Endothelial cell of umbilical vein (primary cell): ENCODE data around the gene GANAB. TPM values are rescaled to one million over a fixed set of nuclear protein-coding genes. Genes with fewer than 3 reads are reported as not detected.
A peak's percentile ranks its signal among the peaks of the same experiment; 100 is the strongest.

Experiments used
- BruUV-seq: library from RNA; stranded (reverse); fragments of 400-500 nt; replicated peaks from 2 replicates; lab custom pipeline; 2021; lab: Mats Ljungman, UMichigan
- CTCF ChIA-PET: fragments of 300-600, 350-600 bp; sonication (Branson Sonifier 250); formaldehyde crosslinking; loops from one replicate; lab custom pipeline; 2021; ENCODE audit warnings: antibody characterized with exemption, inconsistent platforms; lab: Charles Lee
- POLR2A ChIA-PET: fragments of 300-600, 350-600 bp; sonication (Branson Sonifier 250); formaldehyde crosslinking; loops from one replicate; lab custom pipeline; 2021; ENCODE audit warnings: antibody characterized with exemption, inconsistent platforms; lab: Charles Lee
- DNase-seq: peaks from one replicate; pipeline ENCODE4 v3.0.0-alpha.2; 2011; ENCODE audit warnings: low read depth, low spot score
- FAIRE-seq: peaks from 2 replicates; lab custom pipeline; 2011; peaks lifted over from hg19 to GRCh38; lab: Jason Lieb, UNC
- H2AFZ ChIP-seq: 2 replicates; pipeline ENCODE4 v1.6.0; 2012; ENCODE audit warnings: low read depth, low read length, control low read depth, inconsistent platforms
- H3K27ac ChIP-seq: 2 replicates; pipeline ENCODE4 v1.5.1; 2011; ENCODE audit warnings: low read depth, mild to moderate bottlenecking, control low read depth, low read length, moderate library complexity; ENCODE audit not compliant: insufficient read depth
- H3K27me3 ChIP-seq, 2 experiments: 2 replicates each; pipeline versions ENCODE4 v1.6.0 to v1.6.1; 2011; ENCODE audit warnings: low read length in 2 of 2, mixed read lengths in 1 of 2; ENCODE audit not compliant: control insufficient read depth in 2 of 2, insufficient read depth in 2 of 2
- H3K36me3 ChIP-seq, 2 experiments: 2 replicates in 1 of 2; 3 replicates in 1 of 2; pipeline ENCODE4 v1.5.1; 2011; ENCODE audit warnings: low read length in 2 of 2, mild to moderate bottlenecking in 1 of 2, moderate library complexity in 1 of 2; ENCODE audit not compliant: control insufficient read depth in 2 of 2, insufficient read depth in 2 of 2; ENCODE audit errors: extremely low read depth in 1 of 2
- H3K4me1 ChIP-seq: 3 replicates; pipeline ENCODE4 v1.5.1; 2011; ENCODE audit warnings: mild to moderate bottlenecking, low read length; ENCODE audit not compliant: control insufficient read depth, insufficient read depth; ENCODE audit errors: extremely low read depth
- H3K4me2 ChIP-seq: 2 replicates; pipeline ENCODE4 v1.6.1; 2011; ENCODE audit warnings: low read length, control low read depth, mixed read lengths; ENCODE audit not compliant: insufficient read depth
- H3K4me3 ChIP-seq, 3 experiments: fragments of 200-600 bp in 1 of 3; sonication (generic), shearing (Covaris generic) in 1 of 3; replicated peaks in 1 of 3; 2 replicates each; pipeline ENCODE4 v1.5.1; 2011 to 2016; ENCODE audit warnings: control low read depth in 3 of 3, low read length in 3 of 3, mild to moderate bottlenecking in 2 of 3, inconsistent platforms in 1 of 3, low read depth in 1 of 3, moderate library complexity in 1 of 3; ENCODE audit not compliant: insufficient read depth in 1 of 3
- H3K79me2 ChIP-seq: 2 replicates; pipeline ENCODE4 v1.6.0; 2012; ENCODE audit warnings: low read length, inconsistent platforms; ENCODE audit not compliant: control insufficient read depth, insufficient read depth
- H3K9ac ChIP-seq: replicated peaks from 2 replicates; pipeline ENCODE3; 2011; ENCODE audit warnings: low read length, control low read depth; ENCODE audit not compliant: insufficient read depth; ENCODE audit errors: extremely low read depth
- H3K9me1 ChIP-seq: replicated peaks from 3 replicates; pipeline ENCODE4 v1.6.0; 2011; ENCODE audit warnings: mild to moderate bottlenecking, low read length; ENCODE audit not compliant: control insufficient read depth, insufficient read depth; ENCODE audit errors: extremely low read depth
- H3K9me3 ChIP-seq: replicated peaks from 2 replicates; pipeline ENCODE4 v1.5.1; 2012; ENCODE audit warnings: low read length, inconsistent platforms; ENCODE audit not compliant: control insufficient read depth, insufficient read depth
- H4K20me1 ChIP-seq: replicated peaks from 2 replicates; pipeline ENCODE3; 2011; ENCODE audit warnings: mild to moderate bottlenecking, low read length; ENCODE audit not compliant: control insufficient read depth, insufficient read depth; ENCODE audit errors: extremely low read depth
- EZH2 ChIP-seq: IDR thresholded peaks from 2 replicates; pipeline ENCODE4 v1.6.1; 2012; ENCODE audit warnings: borderline replicate concordance, low read depth, mild to moderate bottlenecking, moderate library complexity, low read length, inconsistent platforms; ENCODE audit not compliant: severe bottlenecking
- GATA2 ChIP-seq: IDR thresholded peaks from 2 replicates; pipeline ENCODE4 v1.7.0; 2011; ENCODE audit warnings: low read depth, mild to moderate bottlenecking, moderate library complexity, mixed read lengths, low read length; ENCODE audit not compliant: insufficient read length, insufficient read depth
- JUN ChIP-seq: IDR thresholded peaks from 2 replicates; pipeline ENCODE4 v1.6.1; 2011; ENCODE audit warnings: borderline replicate concordance, low read depth; ENCODE audit not compliant: insufficient read length, insufficient read depth
- MAX ChIP-seq: IDR thresholded peaks from 2 replicates; pipeline ENCODE4 v1.6.1; 2011; ENCODE audit not compliant: insufficient read depth, insufficient read length
- MYC ChIP-seq: IDR thresholded peaks from one replicate; pipeline ENCODE4 v1.6.1; 2011; ENCODE audit warnings: mild to moderate bottlenecking, low read depth, low read length
- POLR2A ChIP-seq: IDR thresholded peaks from 2 replicates; pipeline ENCODE4 v1.6.1; 2012; ENCODE audit warnings: low read depth, mild to moderate bottlenecking, control low read depth, low read length
- POLR2AphosphoS5 ChIP-seq: IDR thresholded peaks from 2 replicates; pipeline ENCODE4 v1.6.1; 2012; ENCODE audit warnings: low read depth, mild to moderate bottlenecking, control low read depth, low read length, moderate library complexity; ENCODE audit not compliant: insufficient read depth
- dilution Hi-C: fragments of 300-500 bp; cut with MboI; formaldehyde crosslinking; loops from one replicate; pipeline ENCODE4 v1.15.0; 2019; ENCODE audit warnings: low sequenced_read_pairs; ENCODE audit not compliant: extremely low pct_ligation_motif_present
- intact Hi-C: fragments of 100-400 bp; cut with micrococcal nuclease; formaldehyde crosslinking; loops from one replicate; pipeline ENCODE4 v1.10.0; 2022
- polyA plus RNA-seq, 4 experiments: library from polyadenylated mRNA; depleted of rRNA in 3 of 4; stranded (reverse) in 3 of 4; unstranded in 1 of 4; fragments of >200 nt; gene quantifications; 2 replicates each; pipeline versions ENCODE4 v1.2.1 to v1.2.3, GENCODE V29; 2011 to 2012; ENCODE audit warnings: missing spikeins in 1 of 4
- total RNA-seq: library from RNA; stranded (reverse); gene quantifications from 2 replicates; pipeline ENCODE4 v1.2.3, GENCODE V29; 2021
- TF ChIP-seq, protein P1 (sequence below), 2 donors: IDR thresholded peaks; 1 replicate in 1 of 2; 2 replicates in 1 of 2; pipeline ENCODE4 v1.5.1; 2011; ENCODE audit warnings: low read length in 2 of 2, mild to moderate bottlenecking in 2 of 2, moderate library complexity in 2 of 2, control low read depth in 1 of 2, inconsistent platforms in 1 of 2, low read depth in 1 of 2; ENCODE audit not compliant: insufficient read depth in 1 of 2; ENCODE audit errors: extremely low read depth in 1 of 2

The GANAB gene
- total and polyA plus RNA-seq, 2 donors (not counting 3 experiments of a cell fraction or from before 2014, with no cell fraction given), result 389 to 455 TPM

GRCh38 chr11:62622476-62623089 lies 23.8 kb downstream of the GANAB start:
- peak overlapping the region; percentile 41 for H2AFZ ChIP-seq
- DNase-seq, result no peak

More at GRCh38 chr11:62622476-62623089, 23.8 kb downstream of the GANAB start:
- peaks cover 6% of the 10 kb centered on the region for H3K79me2 ChIP-seq
- CTCF ChIA-PET, result interaction anchor here (0.5 to 2.2 kb wide), 6 partner anchors 10 to 228 kb away, joined by 3 to 30 read pairs (median 6); partner anchors contain the start of genes EML3, ROM1 and TUT1
- TF ChIP-seq POLR2AphosphoS5 (no peak), MYC (no peak), MAX (no peak), GATA2 (no peak), JUN (no peak), EZH2 (no peak), POLR2A (no peak)
- TF ChIP-seq, protein P1, sequence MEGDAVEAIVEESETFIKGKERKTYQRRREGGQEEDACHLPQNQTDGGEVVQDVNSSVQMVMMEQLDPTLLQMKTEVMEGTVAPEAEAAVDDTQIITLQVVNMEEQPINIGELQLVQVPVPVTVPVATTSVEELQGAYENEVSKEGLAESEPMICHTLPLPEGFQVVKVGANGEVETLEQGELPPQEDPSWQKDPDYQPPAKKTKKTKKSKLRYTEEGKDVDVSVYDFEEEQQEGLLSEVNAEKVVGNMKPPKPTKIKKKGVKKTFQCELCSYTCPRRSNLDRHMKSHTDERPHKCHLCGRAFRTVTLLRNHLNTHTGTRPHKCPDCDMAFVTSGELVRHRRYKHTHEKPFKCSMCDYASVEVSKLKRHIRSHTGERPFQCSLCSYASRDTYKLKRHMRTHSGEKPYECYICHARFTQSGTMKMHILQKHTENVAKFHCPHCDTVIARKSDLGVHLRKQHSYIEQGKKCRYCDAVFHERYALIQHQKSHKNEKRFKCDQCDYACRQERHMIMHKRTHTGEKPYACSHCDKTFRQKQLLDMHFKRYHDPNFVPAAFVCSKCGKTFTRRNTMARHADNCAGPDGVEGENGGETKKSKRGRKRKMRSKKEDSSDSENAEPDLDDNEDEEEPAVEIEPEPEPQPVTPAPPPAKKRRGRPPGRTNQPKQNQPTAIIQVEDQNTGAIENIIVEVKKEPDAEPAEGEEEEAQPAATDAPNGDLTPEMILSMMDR (IDR thresholded peaks at IDR 0.05; ENCODE audit: extremely low read depth in 1 of 2, insufficient read depth in 1 of 2, low read depth in 1 of 2, low read length in 2 of 2), result no peak
- peaks cover 8 to 23% of the 10 kb centered on the region in 2 experiments for H3K36me3 ChIP-seq
- no peaks in the 10 kb centered on the region for H3K9me1 ChIP-seq
- intact Hi-C loops, result loop anchor here (1.0 to 2.0 kb wide), 2 partner anchors 24 to 32 kb away; partner anchors contain the start of genes GANAB and TUT1
- H3K27me3 ChIP-seq, result no peaks in the 10 kb centered on the region
- H3K27ac ChIP-seq, result peak overlapping the region; percentile 88
- peak overlapping the region; percentile 65 for H3K9ac ChIP-seq
- TSS peak; percentile 97 for BruUV-seq
- H3K4me1 ChIP-seq, result peaks cover 15% of the 10 kb centered on the region
- H4K20me1 ChIP-seq, result no peaks in the 10 kb centered on the region
- H3K9me3 ChIP-seq, result no peaks in the 10 kb centered on the region
- dilution Hi-C loops, result no loop called here
- POLR2A ChIA-PET, result interaction anchor here (1.1 to 3.1 kb wide), 3 partner anchors 21 to 42 kb away, joined by 5 to 14 read pairs (median 8); partner anchors contain the start of genes C11orf98, CSKMT, MTA2 and TUT1
- no peak overlapping the region for H3K4me3 ChIP-seq
- no peak for FAIRE-seq
- H3K4me2 ChIP-seq, result peak overlapping the region; percentile 18
